Measurements from ENCODE around the gene FOXN3.

The FOXN3 gene

DNA sequence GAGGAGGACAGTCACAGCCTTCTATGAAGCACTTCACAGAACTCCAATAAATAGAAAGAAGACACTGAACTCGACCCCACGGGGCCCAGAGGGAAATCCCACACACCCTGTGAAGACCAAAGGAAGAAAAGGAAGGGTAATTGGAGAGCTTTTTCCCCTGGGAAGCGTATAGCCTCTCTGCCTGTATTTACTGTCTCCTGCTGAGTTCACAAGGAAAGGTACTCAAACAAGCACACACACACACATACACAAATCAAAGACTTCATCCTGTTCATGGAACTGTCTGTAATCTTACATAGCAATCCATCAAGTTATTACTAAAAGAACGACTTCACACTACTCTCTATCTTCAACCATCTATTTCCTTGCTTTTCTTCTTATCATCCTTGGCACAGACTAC lies 15.3 kb downstream of the FOXN3 start:
- H3K4me3 ChIP-seq (ENCODE audit: low read length) = no peak overlapping the region
- TF ChIP-seq, protein P1, sequence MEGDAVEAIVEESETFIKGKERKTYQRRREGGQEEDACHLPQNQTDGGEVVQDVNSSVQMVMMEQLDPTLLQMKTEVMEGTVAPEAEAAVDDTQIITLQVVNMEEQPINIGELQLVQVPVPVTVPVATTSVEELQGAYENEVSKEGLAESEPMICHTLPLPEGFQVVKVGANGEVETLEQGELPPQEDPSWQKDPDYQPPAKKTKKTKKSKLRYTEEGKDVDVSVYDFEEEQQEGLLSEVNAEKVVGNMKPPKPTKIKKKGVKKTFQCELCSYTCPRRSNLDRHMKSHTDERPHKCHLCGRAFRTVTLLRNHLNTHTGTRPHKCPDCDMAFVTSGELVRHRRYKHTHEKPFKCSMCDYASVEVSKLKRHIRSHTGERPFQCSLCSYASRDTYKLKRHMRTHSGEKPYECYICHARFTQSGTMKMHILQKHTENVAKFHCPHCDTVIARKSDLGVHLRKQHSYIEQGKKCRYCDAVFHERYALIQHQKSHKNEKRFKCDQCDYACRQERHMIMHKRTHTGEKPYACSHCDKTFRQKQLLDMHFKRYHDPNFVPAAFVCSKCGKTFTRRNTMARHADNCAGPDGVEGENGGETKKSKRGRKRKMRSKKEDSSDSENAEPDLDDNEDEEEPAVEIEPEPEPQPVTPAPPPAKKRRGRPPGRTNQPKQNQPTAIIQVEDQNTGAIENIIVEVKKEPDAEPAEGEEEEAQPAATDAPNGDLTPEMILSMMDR (conservative IDR thresholded peaks at IDR 0.05; ENCODE audit: low read depth, low read length) = no peak
- DNase-seq (ENCODE audit: low read depth) = no peak

DNA sequence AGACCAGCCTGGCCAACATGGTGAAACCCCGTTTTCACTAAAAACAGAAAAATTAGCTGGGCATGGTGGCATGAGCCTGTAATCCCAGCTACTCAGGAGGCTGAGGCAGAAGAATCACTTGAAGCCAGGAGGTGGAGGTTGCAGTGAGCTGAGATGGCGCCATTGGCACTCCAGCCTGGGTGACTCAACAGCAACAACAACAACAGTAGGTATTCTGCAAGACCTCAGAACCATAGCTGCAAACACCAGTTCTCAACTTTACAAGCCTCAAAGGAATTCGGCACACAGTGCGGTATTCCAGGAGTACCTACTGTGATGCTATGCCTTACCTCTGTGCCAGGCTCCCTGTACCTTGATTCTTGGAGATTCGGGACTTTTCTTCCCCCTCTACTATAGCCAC lies 15.8 kb downstream of the FOXN3 start:
- no peak overlapping the region for H3K4me3 ChIP-seq (ENCODE audit: low read length)
- no peak for DNase-seq (ENCODE audit: low read depth)
- TF ChIP-seq, protein P1 (conservative IDR thresholded peaks at IDR 0.05; ENCODE audit: low read depth, low read length) = no peak

DNA sequence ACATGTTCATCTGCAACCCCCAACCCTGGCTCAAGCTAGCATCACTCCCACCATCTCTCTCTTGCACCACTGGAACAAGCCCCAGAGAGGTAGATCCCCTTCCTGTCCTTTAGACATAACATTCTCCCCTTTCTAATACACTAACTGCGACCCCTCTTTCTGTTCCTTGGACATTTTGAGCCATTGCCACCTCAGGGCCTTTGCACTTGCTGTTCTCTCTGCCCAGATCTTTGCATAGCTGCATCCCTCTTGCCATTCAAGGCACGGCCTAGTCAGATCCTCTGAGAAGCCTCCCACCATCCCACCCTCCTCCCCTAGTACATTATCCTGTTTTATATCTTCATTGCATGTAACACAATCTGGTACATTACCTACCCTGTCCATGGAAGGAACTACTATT lies 16.5 kb downstream of the FOXN3 start:
- DNase-seq (ENCODE audit: low read depth) = no peak
- TF ChIP-seq, protein P1 (conservative IDR thresholded peaks at IDR 0.05; ENCODE audit: low read depth, low read length) = no peak
- no peak overlapping the region for H3K4me3 ChIP-seq (ENCODE audit: low read length)

DNA sequence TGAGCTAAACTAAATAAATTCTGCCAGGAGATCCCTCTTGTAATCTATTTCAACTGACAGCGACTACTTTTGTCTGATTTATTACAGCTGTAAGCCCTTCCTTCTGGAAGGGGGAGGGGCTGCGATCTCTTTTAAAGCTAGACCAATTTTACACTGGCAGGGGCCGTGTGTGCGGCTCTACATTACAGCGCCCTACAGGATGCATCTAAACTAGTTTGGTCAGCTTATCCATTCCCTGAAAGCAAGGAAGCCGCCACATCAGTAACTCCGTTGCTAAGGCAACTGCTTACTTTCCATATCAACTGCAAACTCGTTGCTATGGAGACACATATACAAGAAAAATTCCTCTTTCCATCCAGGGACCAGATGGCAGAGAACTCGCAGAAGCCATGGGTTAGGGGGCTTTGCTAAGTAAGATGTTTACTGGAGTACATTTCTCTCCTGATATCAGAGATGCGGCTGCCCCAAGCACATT lies 17.4 kb downstream of the FOXN3 start:
- peak; percentile 76 for DNase-seq (ENCODE audit: low read depth)
- H3K4me3 ChIP-seq (ENCODE audit: low read length) = no peak overlapping the region
- TF ChIP-seq, protein P1 (conservative IDR thresholded peaks at IDR 0.05; ENCODE audit: low read depth, low read length) = no peak

DNA sequence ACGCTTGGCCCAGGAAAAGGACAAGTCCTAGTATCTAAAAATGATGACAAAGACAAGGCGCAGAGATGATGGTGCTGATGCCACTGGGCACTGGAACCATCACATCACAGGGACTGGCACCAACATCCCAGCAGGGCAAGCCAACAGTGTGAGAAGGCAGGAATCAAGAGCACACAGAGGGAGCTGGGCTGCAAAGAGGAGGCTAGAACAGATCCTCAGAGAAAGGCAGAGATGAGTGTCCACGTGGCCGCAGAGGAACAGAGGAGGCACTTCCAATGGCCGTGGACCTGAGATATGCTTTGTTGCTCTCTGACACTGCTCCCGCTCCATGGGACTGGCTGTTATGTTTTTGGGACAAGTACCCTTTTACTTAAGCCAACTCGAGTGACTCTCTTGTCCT lies 17.9 kb downstream of the FOXN3 start:
- TF ChIP-seq, protein P1 (conservative IDR thresholded peaks at IDR 0.05; ENCODE audit: low read depth, low read length) = no peak
- H3K4me3 ChIP-seq (ENCODE audit: low read length) = no peak overlapping the region
- no peak for DNase-seq (ENCODE audit: low read depth)

DNA sequence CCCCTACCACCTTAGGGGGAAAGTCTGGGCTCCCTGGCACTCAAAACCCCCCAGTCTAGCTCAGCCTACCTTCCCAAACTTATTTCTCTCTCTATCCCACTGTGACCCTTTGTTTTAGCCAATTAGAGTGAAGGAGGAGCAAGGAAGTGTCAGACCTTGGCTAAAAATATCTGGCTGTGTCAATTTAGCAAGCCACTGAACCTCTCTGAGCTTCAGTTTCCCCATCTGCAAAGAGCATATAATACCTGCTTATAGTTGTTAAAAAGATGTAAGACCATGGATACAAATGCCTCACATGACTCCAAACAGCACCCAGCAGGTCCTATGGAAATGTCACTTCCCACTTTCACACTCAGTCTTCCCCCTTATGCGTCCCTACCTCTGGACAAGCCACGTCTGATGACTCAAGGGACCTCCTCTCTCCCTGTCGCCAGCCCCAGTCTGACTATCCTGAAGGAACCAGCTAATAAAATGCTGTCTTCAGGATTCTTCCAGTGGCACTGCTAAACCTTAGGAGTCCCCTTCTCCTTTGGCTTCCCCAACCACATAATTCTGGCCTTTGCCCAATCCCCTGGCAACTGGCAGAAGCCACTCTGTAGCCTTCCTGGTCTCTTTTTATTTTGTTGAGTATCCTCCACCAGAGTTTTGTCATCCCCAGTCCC lies 19.3 kb downstream of the FOXN3 start:
- no peak overlapping the region for H3K4me3 ChIP-seq (ENCODE audit: low read length)
- TF ChIP-seq, protein P1 (conservative IDR thresholded peaks at IDR 0.05; ENCODE audit: low read depth, low read length) = no peak
- DNase-seq (ENCODE audit: low read depth) = no peak

DNA sequence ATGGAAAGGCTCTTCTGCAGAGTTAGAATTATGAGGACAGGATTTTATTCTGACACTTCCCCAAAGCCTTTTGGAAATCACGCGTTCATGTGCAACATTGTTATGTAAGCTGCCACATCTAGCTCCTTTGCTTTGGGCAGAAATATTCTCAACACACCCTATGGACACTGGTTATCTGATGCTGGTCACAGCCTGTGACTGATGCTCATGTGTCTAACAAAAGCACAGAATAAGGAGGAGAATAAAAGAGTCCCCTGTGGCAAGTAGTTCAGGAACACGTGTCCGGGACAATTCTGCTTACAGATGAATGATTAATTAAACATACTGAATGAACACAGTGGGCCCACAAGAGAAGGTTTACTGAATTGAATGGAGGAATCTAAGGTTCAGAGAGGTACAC lies 22.1 kb downstream of the FOXN3 start:
- TF ChIP-seq, protein P1 (conservative IDR thresholded peaks at IDR 0.05; ENCODE audit: low read depth, low read length) = no peak
- DNase-seq (ENCODE audit: low read depth) = no peak
- no peak overlapping the region for H3K4me3 ChIP-seq (ENCODE audit: low read length)

Data from retinal pigment epithelial cell (primary cell).